Adrenal gland (tissue), 12 donors: ENCODE data around the gene PCID2. TPM values are rescaled to one million over a fixed set of nuclear protein-coding genes. Genes with fewer than 3 reads are reported as not detected.

Experiments
- DNase-seq, 7 donors: peaks; one replicate each; pipeline ENCODE4 v3.0.0-alpha.2; 2019 to 2020
- H3K27ac ChIP-seq, 5 donors: fragments of 200-600 bp; sonication (generic) in 4 of 5; 1 replicate in 3 of 5; 2 replicates in 2 of 5; pipeline versions ENCODE4 v1.5.1 to v1.8.0; 2016 to 2020; ENCODE audit warnings: mild to moderate bottlenecking in 1 of 5
- H3K27me3 ChIP-seq: fragments of 200-600 bp; 2 replicates; pipeline ENCODE4 v1.8.0; 2021
- H3K36me3 ChIP-seq, 2 donors: fragments of 200-600 bp; replicated peaks in 1 of 2; 1 replicate in 1 of 2; 2 replicates in 1 of 2; pipeline versions ENCODE4 v1.5.1 to v1.8.0; 2018 to 2022
- H3K4me1 ChIP-seq, 2 donors: fragments of 200-600 bp; replicated peaks in 1 of 2; 1 replicate in 1 of 2; 2 replicates in 1 of 2; pipeline versions ENCODE4 v1.5.1 to v1.8.0; 2018 to 2021
- H3K4me3 ChIP-seq, 4 donors: fragments of 200-600 bp; sonication (generic) in 3 of 4; one replicate each; pipeline ENCODE4 v1.5.1; 2016 to 2018
- H3K9me3 ChIP-seq, 3 donors: fragments of 200-600 bp; sonication (generic) in 1 of 3; replicated peaks in 1 of 3; 1 replicate in 2 of 3; 2 replicates in 1 of 3; pipeline versions ENCODE4 v1.5.1 to v1.8.0; 2016 to 2021
- POLR2A ChIP-seq, 2 donors: fragments of 450-650 bp; IDR thresholded peaks; one replicate each; pipeline ENCODE4 v1.6.1; 2017; ENCODE audit warnings: antibody characterized with exemption in 2 of 2, mild to moderate bottlenecking in 2 of 2, moderate library complexity in 1 of 2
- WGBS, 4 donors: extraction: QIAGEN DNeasy Blood & Tissue Kit in 2 of 4; methylation state at CpG; one replicate each; pipeline versions ENCODE4 v1.1.5 to v1.1.7; 2013 to 2017; 5-methylcytosine and 5-hydroxymethylcytosine counted together
- intact Hi-C, 2 donors: fragments of 100-400 bp; cut with DNase I; formaldehyde crosslinking; loops; one replicate each; pipeline versions ENCODE4 v1.14.1 to v1.15.0; 2022 to 2023
- polyA plus RNA-seq, 3 donors: library from polyadenylated mRNA; stranded (reverse); fragments of 200-250 nt in 2 of 3; fragments of 350-450 nt in 1 of 3; fragmentation: Illumina TruSeq in 1 of 3; extraction: RNeasy Lipid Tissue Mini Kit (QIAGEN cat#74804) in 1 of 3; gene quantifications; one replicate each; pipeline ENCODE4 v1.2.3, GENCODE V29; 2013 to 2014
- total RNA-seq, 9 donors: library from RNA; depleted of rRNA in 4 of 9; stranded (reverse); fragments of >200 nt in 4 of 9; fragments of 120-200 nt in 1 of 9; fragmentation: NEBNext Ultra II Directional in 1 of 9; extraction: Animal tissue kit (Norgen Biotek cat#: 25700) in 1 of 9; gene quantifications; one replicate each; pipeline versions ENCODE4 v1.1.0 to v1.2.4, GENCODE V29; 2013 to 2023
- TF ChIP-seq, protein P1 (sequence below), 6 experiments: fragments of 450-650 bp in 4 of 6; fragments of 200-600 bp in 2 of 6; sonication (generic) in 1 of 6; IDR thresholded peaks; 1 replicate in 5 of 6; 2 replicates in 1 of 6; pipeline versions ENCODE4 v1.5.1 to v1.8.0; 2016 to 2021; ENCODE audit warnings: antibody characterized with exemption in 6 of 6, mild to moderate bottlenecking in 2 of 6, moderate library complexity in 1 of 6
- donor health status: healthy with polysubstance abuse.
- donor health status: Bipolar disorder and iron deficiency.
- donor health status: DM: yes; HTN: yes; CAD: no.
- donor health status: DM: no; HTN: no; CAD: no.
- donor health status: DM: no; HTN: no; CAD: no.
- donor health status: DM: yes; HTN: yes; CAD: no.

Gene PCID2
- total and polyA plus RNA-seq, 12 donors, result 26.4 to 87.2 (median 45.3) TPM

DNA sequence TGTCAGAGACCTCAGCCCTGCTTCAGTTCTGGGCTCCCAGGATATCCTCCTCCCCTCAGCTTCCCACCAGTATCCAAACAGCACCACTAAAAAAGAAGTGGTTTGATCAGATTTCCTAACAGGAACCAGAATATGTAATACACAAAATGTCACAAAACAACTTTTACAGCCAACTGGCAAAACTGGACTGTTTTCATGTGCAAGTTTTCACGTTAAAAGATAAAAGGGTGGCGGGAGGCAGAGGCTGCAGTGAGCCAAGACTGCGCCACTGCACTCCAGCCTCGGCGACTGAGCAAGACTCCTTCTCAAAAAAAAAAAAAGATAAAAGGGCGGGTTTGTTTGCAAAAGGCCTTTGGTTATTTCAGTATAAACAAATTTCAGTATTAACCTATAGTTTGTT is 13.1 kb downstream of the PCID2 start:
- no peaks in the 10 kb centered on the region for H3K27me3 ChIP-seq
- no peak for TF ChIP-seq POLR2A (IDR thresholded peaks at IDR 0.05)
- TF ChIP-seq, protein P1, sequence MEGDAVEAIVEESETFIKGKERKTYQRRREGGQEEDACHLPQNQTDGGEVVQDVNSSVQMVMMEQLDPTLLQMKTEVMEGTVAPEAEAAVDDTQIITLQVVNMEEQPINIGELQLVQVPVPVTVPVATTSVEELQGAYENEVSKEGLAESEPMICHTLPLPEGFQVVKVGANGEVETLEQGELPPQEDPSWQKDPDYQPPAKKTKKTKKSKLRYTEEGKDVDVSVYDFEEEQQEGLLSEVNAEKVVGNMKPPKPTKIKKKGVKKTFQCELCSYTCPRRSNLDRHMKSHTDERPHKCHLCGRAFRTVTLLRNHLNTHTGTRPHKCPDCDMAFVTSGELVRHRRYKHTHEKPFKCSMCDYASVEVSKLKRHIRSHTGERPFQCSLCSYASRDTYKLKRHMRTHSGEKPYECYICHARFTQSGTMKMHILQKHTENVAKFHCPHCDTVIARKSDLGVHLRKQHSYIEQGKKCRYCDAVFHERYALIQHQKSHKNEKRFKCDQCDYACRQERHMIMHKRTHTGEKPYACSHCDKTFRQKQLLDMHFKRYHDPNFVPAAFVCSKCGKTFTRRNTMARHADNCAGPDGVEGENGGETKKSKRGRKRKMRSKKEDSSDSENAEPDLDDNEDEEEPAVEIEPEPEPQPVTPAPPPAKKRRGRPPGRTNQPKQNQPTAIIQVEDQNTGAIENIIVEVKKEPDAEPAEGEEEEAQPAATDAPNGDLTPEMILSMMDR (IDR thresholded peaks at IDR 0.05), result no peak
- WGBS, 4 donors, result 87 to 92% (median 90%) methylated on average over 6 of the region's 6 CpGs
- DNase-seq, result no peak
- no peak overlapping the region for H3K27ac ChIP-seq
- H3K36me3 ChIP-seq, result peaks cover 0 to 82% of the 10 kb centered on the region in 2 donors
- H3K9me3 ChIP-seq, result no peaks in the 10 kb centered on the region
- intact Hi-C loops, result no loop called here
- H3K4me3 ChIP-seq, result no peak overlapping the region
- no peaks in the 10 kb centered on the region for H3K4me1 ChIP-seq

DNA sequence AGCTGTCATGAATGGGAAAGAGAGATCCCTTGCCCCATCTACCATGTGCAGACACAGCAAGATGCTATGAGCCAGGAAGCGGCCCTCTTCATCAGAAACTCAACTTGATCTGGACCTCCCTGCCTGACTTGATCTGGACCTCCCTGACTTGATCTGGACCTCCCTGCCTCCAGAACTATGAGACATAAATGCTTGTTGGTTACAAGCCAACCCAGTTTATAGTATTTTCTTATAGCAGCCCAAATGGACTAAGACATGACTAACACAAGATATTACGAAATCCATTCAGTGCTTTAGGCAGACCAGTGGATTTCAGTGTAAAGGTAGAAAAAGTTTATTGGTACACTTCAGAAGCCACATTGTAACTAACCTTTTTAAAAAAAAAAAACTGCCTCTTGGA is 15.6 kb downstream of the PCID2 start:
- H3K4me1 ChIP-seq, result peaks cover 0 to 2% of the 10 kb centered on the region in 2 donors
- no peak for TF ChIP-seq POLR2A (IDR thresholded peaks at IDR 0.05)
- TF ChIP-seq, protein P1 (IDR thresholded peaks at IDR 0.05), result no peak
- H3K27ac ChIP-seq, result no peak overlapping the region
- H3K27me3 ChIP-seq, result no peaks in the 10 kb centered on the region
- no peak for DNase-seq
- H3K36me3 ChIP-seq, result peaks cover 0 to 86% of the 10 kb centered on the region in 2 donors
- intact Hi-C loops, result no loop called here
- H3K9me3 ChIP-seq, result no peaks in the 10 kb centered on the region
- 89 to 95% (median 94%) methylated on average over 2 of the region's 2 CpGs for WGBS, 4 donors
- H3K4me3 ChIP-seq, result no peak overlapping the region

DNA sequence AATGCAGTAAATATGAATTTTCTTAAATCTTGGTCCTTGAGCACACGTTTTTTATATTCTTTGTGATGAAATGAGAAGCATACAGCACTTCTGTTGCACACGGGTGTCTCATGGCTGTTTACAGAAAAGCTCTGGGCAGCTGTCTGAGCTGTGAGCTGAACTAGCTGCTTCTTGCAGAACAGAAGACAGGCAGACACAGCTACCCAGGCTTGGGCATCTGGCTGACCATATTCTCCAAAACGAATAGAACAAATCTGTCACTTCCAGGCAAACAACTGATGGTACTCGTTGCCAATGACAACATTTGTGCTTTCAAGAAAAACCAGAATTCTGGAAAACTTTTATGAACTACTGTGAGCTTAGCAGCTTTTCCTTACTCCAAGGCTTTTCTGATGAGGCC is 16.2 kb downstream of the PCID2 start:
- no peak overlapping the region for H3K27ac ChIP-seq
- 66 to 85% (median 77%) methylated on average over 4 of the region's 4 CpGs for WGBS, 4 donors
- no peak overlapping the region for H3K4me3 ChIP-seq
- intact Hi-C loops, result no loop called here
- TF ChIP-seq, protein P1 (IDR thresholded peaks at IDR 0.05), result no peak
- no peak for TF ChIP-seq POLR2A (IDR thresholded peaks at IDR 0.05)
- peaks cover 0 to 82% of the 10 kb centered on the region in 2 donors for H3K36me3 ChIP-seq
- DNase-seq, result no peak
- no peaks in the 10 kb centered on the region for H3K27me3 ChIP-seq
- H3K4me1 ChIP-seq, result peaks cover 0 to 6% of the 10 kb centered on the region in 2 donors
- H3K9me3 ChIP-seq, result no peaks in the 10 kb centered on the region

DNA sequence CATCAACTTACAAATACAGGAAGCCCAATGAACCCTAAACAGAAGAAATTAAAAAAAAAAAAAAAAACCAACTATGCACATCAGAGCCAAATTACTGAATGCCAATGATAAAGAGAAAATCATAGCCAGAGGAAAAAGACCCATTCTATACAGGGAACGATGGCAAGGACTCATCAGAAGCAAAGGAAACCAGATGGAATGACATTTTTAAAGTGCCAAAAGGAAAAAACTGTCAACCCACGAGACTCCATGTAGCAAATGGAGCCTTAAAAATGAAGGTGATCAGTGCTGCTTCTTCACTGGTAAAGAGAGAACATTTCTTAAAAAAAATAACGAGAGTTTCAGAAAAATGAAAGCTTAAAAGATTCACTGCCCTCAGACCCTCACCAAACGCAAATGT is 18.3 kb downstream of the PCID2 start:
- WGBS, 4 donors, result 77 to 89% (median 84%) methylated on average over 4 of the region's 4 CpGs
- intact Hi-C loops, result no loop called here
- TF ChIP-seq, protein P1 (IDR thresholded peaks at IDR 0.05), result no peak
- no peak for TF ChIP-seq POLR2A (IDR thresholded peaks at IDR 0.05)

More for the DNA sequence above, 18.3 kb downstream of the PCID2 start:
- no peaks in the 10 kb centered on the region for H3K27me3 ChIP-seq
- H3K4me3 ChIP-seq, result no peak overlapping the region
- no peak overlapping the region for H3K27ac ChIP-seq
- DNase-seq, result no peak
- H3K4me1 ChIP-seq, result peaks cover 6 to 13% of the 10 kb centered on the region in 2 donors
- H3K9me3 ChIP-seq, result no peaks in the 10 kb centered on the region
- peaks cover 0 to 61% of the 10 kb centered on the region in 2 donors for H3K36me3 ChIP-seq
